ENCODE measurements around the gene SMIM20. TPM values are rescaled to one million over a fixed set of nuclear protein-coding genes. Genes with fewer than 3 reads are reported as not detected.

The SMIM20 gene
- polyA plus RNA-seq, 1 donor: 48.7 TPM

DNA sequence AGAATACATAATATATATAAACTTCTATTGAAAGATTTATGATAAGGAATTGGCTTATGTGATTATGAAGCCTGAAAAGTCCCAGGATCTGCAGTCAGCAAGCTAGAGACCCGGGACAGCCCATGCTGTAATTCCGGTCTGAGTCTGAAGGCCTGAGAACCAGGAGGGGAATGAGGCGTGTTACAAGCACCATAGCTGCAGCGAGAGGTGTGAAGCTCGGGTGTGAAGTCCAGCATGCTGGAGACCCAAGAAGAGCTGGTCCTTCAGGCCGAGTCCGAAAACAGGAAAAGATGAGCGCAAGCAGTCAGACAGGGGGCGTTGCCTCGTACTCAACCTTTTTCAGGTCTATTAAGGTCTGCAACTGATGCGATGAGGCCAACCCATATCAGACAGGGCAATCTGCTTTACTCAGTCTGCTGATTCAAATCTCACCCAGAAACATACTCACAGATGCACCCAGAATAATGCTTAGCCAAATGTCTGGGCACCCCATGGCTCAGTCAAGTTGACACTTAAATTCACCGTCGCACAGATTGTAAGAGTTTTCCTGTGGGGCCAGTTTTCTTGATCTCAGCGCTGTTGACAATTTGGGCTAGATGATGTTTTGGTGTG, 40.4 kb downstream of the SMIM20 start:
- no peak for DNase-seq

DNA sequence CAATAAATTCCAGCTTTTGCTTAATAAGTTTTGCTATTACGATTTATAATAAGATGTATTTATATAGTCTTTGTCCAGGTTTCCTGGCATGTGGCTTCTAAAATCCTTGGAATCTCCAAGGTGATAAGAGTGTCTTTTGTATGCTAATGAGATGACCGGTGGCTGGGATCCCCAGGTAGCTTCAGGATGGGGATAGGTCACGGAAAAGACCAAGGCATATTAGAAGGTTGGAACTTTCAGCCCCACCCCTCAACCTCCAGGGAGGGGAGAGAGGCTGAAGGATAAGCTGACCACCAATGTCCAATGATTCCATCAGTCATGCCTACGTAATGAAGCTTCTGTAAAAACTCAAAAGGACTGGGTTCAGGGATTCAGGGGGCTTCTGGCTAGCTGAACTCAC, 41.7 kb downstream of the SMIM20 start:
- DNase-seq: no peak

DNA sequence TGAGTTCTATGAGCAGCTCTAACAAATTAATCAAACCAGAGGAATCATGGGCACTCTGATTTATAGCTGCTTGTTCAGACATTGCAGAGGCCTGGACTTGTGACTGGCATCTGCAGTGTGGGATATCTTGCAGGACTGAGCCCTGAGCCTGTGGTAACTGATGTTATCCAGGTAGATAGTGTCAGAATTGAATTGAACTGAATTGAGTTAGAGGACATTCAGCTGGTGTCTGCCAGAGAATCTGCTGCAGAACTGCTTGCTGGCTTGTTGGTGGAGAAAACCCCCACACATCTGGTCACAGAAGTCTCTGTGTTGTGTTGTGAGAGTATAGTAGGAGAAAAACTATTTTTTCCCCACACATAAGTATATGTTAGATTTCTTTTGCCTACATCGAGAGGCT, 42.2 kb downstream of the SMIM20 start:
- no peak for DNase-seq

DNA sequence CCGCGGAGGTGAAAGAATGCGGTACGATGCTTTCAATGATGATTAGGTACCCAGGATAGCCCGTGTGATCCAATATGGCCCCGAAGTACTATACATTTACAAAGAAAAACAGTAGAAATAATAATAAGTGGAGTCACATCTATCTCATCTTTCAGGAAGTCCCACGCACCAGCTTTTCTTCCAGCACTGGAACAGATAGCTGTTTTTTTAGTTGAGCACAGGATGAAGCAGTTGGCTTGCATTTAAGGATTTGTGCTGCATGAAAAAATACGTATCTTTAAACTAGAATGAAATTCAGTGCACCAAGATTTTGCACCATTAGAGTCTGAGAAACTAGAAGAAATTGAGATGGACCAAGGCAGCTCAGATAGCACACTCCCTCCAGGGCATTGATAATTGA, 44.1 kb downstream of the SMIM20 start:
- no peak for DNase-seq

DNA sequence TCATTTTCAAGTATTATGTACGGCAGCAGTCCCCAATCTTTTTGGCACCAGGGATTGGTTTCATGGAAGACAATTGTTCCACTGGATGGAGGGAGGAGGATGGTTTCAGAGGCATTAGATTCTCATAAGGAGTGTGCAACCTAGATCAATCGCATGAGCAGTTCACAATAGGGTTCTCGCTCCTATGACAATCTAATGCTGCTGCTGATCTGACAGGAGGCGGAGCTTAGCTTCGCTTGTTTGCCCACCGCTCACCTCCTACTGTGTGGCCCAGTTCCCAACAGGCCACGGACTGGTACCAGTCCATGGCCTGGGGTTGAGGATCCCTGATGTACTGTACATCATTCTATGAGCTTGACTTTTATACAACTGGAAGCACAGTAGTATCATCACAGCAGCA, 48.4 kb downstream of the SMIM20 start:
- no peak for DNase-seq

DNA sequence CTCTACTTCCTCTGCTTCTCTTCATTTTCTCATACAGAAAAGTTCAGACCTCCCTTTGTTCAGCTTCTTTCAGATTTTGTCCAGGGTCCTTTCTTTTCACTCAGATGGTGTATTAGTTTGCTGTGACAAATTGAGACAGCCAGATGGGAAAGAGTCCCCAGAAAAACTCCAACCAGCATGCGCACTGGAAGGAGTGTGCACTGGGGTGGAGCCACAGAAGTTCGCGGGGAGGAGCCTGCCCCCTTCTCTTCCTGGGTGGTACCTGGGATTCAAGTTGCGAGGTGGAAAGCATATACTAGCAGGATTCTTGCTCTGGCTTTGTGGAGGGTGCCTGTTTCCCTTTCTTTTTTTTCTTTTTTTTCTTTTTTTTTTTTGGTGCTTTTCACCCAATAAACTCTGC, 51.6 kb downstream of the SMIM20 start:
- DNase-seq: no peak

DNA sequence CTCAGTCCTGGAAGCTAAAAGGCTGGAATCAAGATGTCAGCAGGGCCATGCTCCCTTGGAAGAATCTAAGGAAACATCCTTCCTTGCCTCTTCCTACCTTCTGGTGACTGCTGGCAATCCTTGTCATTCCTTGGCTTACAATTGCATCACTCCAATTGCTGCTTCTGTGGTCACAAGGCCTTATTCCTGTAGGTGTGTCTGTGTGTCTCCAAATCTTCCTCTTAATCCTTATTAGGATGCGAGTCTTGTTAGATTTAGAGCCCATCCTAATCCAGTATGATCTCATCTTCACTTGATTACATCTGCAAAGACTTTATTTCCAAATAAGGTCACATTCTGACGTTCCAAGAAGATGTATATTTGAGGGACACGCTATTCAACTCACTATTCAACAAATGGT, 52.2 kb downstream of the SMIM20 start:
- no peak for DNase-seq

DNA sequence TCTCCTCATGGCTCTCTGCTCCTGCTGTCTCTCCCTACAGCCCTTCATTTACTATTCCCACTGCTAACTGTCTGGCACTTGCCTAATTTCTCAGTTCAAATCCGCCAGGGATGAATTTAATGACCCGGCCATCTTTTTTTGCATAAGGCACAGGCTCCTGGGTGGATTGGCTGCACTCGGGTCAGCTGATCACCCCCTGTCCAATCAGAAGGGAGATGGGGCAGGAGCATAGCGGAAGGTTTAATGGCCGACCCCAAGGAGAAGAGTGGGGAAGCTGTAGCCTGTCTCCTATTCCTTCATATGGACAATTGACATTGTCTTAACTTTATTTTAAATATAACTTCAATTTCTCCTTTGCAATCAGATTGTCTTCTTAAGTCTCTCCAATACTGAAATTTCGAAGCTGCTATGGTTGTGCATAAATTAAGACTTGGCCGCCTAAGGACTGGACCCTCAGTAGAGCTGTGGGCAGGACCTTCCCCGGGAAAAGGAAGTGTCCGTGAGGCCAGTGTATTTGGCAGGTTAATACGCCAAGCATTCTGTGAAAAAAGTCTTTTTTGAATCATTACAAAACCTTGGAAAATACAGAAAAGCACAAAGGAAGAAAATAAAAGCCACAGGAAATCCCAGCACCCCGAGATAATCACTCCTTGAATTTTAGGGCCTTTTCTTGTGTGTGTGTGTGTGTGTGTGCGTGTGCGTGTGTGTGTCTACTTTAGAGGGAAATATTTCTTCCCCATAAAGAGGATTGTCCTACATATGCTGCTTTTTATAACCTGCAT, 55.5 kb downstream of the SMIM20 start:
- no peak for DNase-seq

DNA sequence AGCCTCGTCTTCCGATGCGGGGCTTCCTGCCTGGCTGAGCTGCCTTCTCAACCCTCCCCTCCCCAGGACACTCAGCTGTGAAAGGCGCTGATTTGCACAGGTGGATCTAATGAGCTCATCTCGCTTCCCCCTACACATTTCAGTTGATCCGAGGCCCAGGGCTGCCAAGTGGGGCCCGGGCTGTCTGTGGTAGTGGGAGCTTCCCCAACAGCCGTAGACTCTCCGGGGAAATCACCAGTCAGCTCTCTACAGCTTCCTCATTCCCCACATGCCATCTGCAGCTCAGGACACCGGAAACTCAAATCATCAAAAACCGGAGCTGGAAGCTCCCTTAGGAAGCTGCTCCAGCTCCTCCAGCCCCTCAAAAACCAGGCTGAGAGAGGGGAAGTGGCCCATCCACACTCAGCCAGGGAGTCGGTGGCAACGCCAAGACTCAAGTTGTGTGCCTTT, 56.2 kb downstream of the SMIM20 start:
- DNase-seq: peak; percentile 41

DNA sequence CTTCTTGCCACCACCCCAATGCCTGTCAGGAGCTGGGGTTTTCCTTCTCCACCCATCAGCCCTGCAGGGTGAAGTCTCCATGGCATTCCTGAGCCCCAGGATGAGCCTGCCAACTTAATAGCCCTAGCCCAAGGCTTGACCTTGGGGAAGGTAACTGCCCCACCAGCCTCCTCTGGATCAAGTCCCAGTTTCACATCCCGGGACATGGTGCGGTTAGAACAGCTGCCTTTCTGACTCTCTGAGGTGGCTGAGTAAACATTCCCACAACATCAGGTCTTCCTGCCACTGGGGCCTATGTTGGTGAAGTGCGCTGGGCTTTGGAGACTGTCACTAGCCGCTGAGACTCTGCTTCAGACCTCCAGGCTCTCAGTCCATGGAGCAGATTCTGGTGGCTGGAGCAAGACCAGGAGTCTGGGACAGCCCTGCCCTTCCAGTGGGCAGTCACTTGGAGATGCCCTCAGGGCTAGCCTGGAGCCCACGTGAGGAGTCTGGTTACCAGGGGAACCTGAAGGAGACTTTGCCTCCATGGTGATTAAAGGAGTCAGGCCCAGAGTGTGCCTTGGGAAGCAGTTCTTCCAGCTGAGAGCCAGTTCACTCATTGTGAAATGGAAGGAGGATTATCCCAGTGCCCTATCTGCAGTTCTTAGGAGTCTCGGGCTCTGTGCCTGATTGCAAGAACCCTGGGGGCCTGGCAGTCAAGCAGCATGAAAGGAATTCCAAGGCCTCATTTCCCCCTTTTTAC, 56.8 kb downstream of the SMIM20 start:
- DNase-seq: no peak

DNA sequence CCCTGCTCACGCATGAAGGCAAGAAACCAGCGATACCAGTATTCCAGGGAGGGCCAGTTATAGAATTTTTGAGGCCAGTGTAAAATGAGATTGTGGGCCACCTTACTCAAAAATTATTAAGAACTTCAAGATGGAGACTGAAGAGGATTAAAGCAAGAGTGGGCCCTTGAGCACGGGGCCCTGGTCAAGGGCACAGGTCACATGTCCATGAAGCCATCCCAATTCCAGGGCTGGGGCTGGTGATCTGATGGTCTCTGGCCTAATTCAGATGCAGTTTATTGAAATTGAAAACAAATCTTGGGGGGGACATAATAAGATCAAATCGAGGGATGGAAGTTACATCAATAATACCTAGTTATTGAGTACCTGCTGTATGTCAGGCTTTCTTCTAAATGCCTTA, 58.3 kb downstream of the SMIM20 start:
- no peak for DNase-seq

DNA sequence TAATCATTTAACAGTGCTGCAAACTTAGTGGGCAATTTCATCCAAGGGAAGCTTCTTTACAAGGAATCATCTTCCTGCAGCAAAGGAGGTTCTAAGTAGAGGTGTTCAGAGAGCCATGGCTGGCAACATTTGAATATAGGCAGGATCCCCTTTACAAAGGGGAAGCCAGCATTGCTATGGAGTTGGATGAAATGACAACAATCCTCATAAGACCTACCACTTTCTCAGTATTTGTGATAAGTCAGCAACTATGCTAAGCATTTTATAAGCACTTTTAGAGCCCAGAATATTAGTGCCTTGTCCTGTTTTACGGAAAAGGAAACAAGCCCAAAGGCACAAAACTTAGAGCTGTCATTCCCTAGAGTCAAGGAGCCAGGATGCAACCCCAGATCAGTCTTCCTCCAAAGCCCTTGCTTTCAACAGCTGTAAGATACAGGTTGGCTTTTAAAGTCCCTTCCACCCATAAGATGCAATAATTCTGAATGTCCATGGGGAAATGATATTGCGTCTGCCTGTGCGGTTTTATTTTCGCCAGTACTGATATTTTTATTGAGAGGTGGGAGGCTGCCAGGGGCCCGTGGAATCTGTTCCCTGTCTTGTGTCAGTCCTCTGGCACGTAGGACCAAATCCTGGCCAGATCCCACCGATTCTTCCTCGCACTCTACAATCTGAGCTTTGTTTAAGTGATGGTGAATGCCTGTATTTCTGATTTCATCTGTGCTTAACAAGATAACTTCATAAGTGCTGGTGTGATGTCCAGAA, 59.1 kb downstream of the SMIM20 start:
- no peak for DNase-seq

DNA sequence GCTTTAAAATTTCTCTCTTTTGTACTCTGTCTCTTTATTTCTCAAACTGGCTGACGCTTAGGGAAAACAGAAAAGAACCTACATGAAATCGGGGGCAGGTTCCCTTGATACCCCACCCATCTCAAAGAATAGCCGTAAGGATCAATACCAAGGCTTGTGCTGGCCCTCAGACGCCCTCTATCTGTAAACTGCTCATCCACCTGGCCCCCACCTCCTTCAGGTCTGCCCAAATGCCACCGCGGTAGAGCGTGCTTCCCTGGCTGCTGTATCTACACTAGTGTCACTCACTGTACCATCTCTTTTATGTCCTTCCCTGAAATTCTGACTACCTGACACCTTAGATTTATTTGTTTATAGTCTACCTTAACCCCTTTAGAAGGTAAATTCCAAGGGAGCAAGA, 62.8 kb downstream of the SMIM20 start:
- no peak for DNase-seq

DNA sequence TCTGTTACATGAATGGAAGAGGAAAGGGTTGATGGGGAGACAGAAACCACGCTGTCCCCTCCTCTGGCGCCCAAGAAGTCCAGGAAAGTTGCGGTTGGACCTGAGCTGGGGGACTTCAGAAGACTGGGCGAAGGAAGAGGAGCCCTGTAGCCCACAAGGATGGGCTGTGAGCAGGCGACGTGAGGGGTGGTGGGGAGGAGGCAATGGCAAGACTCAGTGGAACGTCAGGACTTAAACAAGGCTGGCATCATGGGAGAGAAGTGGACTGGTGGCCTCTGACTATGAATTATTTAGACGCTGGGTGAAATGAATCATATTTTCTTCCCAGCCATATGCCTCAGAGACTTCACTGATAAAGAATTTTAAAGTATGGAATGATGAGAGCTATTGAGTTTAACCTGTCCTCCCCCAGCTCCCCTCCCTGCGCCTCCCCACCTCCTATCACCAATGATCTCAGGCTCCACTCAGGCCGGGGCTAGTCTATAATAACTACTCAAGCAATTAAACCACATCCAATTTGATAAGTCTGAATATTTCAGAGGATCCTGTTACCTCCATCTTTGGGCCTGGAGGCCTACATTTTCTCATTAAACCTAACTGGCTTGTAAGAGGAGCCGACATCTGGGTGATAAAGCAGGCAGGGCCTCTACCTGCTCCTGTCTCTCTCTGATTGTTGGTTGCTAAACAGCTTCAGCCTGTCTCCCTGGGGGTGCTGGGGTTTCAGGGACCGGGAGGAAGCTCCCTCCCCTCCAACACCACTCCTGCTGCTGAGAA, 63.6 kb downstream of the SMIM20 start:
- no peak for DNase-seq

DNA sequence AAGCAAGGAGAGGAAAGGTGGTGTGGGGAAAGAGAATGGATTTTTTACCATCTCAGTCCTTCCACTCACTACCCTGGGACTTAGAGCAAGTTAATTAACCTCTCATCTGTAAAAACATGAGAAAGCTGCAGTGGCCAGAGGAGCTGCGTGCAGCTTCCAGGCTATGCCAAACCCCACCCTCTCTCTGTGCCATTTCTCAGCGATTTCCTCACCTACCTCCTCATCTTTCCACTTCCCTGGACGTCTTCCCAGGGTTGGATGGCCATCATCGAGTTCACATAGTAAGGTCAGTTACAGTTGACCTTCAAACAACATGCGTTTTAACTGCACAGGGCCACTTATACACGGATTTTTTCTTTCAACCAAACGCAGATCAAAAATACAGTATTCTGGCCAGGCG, 64.3 kb downstream of the SMIM20 start:
- no peak for DNase-seq

Other genes starting within 250 kb of the SMIM20 start
- 26.1 TPM for gene SEL1L3, start 51.2 kb upstream of the SMIM20 start, polyA plus RNA-seq (ENCODE audit: insufficient read length)